Pancreas (tissue), 10 donors: ENCODE results near the gene FAM200A. TPM values are rescaled to one million over a fixed set of nuclear protein-coding genes. Genes with fewer than 3 reads are reported as not detected.
A peak's percentile ranks its signal among the peaks of the same experiment; 100 is the strongest.

Experiments used
- ATAC-seq, 4 donors: fragments of 200-7000 bp; cut with Tn5 transposase; one replicate each; pipeline versions ENCODE4 v1.8.0 to v1.9.1; 2020; ENCODE audit warnings: mild to moderate bottlenecking in 4 of 4, moderate library complexity in 4 of 4
- DNase-seq, 6 donors: peaks; one replicate each; pipeline ENCODE4 v3.0.0-alpha.2; 2020
- FAIRE-seq: peaks from 2 replicates; lab custom pipeline; 2012; peaks lifted over from hg19 to GRCh38; lab: Jason Lieb, UNC
- H3K27ac ChIP-seq, 4 donors: fragments of 200-600 bp; sonication (generic); 1 replicate in 3 of 4; 2 replicates in 1 of 4; pipeline versions ENCODE4 v1.5.0 to v1.8.0; 2020
- H3K27me3 ChIP-seq, 4 donors: fragments of 200-600 bp; one replicate each; pipeline ENCODE4 v1.8.0; 2021
- H3K36me3 ChIP-seq, 3 donors: fragments of 200-600 bp; sonication (generic) in 1 of 3; one replicate each; pipeline versions ENCODE4 v1.5.0 to v1.8.0; 2020 to 2021
- H3K4me1 ChIP-seq, 3 donors: fragments of 200-600 bp; one replicate each; pipeline ENCODE4 v1.8.0; 2021
- H3K4me3 ChIP-seq, 4 donors: fragments of 200-600 bp; sonication (generic) in 2 of 4; one replicate each; pipeline versions ENCODE4 v1.5.0 to v1.8.0; 2020 to 2021
- H3K9me3 ChIP-seq, 4 donors: fragments of 200-600 bp; one replicate each; pipeline ENCODE4 v1.8.0; 2021
- WGBS, 2 donors: extraction: QIAGEN DNeasy Blood & Tissue Kit; methylation state at CpG; one replicate each; pipeline ENCODE4 v1.1.7; 2013; 5-methylcytosine and 5-hydroxymethylcytosine counted together
- intact Hi-C, 3 donors: fragments of 100-400 bp; cut with DNase I; formaldehyde crosslinking; loops; one replicate each; pipeline versions ENCODE4 v1.11.1 to v1.14.2; 2022
- polyA plus RNA-seq, 2 donors: library from polyadenylated mRNA; stranded (reverse); fragments of 200-250 nt; gene quantifications; one replicate each; pipeline ENCODE4 v1.2.3, GENCODE V29; 2013
- total RNA-seq, 6 donors: library from RNA; stranded (reverse); fragmentation: NEBNext Ultra II Directional in 4 of 6; extraction: Animal tissue kit (Norgen Biotek cat#: 25700) in 4 of 6; gene quantifications; one replicate each; pipeline versions ENCODE4 v1.2.1 to v1.2.4, GENCODE V29; 2021 to 2023
- TF ChIP-seq, protein P1 (sequence below), 4 donors: fragments of 200-600 bp; sonication (generic) in 3 of 4; IDR thresholded peaks; one replicate each; pipeline versions ENCODE4 v1.5.0 to v1.8.0; 2021; ENCODE audit warnings: antibody characterized with exemption in 4 of 4
- donor health status: healthy with polysubstance abuse.
- donor health status: DM: no; HTN: no; CAD: no; lungs with moderate emphysema.
- donor health status: DM: no; HTN: no; CAD: no.
- donor health status: control.
- donor health status: control.
- donor health status: Bipolar disorder and iron deficiency.
- donor health status: DM: yes; HTN: yes; CAD: no.
- donor health status: DM: no; HTN: no; CAD: no.
- donor health status: DM: no; HTN: no; CAD: no.
- donor health status: DM: yes; HTN: yes; CAD: no.

FAM200A gene
- total and polyA plus RNA-seq, 8 donors = 1.7 to 4.3 (median 2.4) TPM

DNA sequence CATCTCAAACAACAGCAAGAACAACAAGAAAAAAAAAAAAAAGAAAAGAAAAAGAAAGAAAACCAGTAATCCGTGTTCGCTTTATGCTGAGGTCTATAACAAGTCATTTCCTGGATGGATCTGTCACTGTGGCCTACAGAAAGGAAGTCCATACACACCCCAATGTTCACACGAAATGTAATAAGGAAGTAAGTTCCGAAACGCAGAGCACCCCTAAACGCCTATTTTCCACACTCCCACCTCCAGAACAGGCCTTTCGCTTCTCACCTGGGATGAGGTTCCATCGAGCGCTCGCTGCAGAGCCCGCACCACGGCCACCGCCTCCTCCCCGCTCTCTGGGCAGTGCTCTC, 52.6 kb downstream of the FAM200A start:
- H3K4me1 ChIP-seq = peaks cover 0 to 15% (median 13%) of the 10 kb centered on the region in 3 donors
- peaks cover 1 to 5% (median 1%) of the 10 kb centered on the region in 3 donors for H3K36me3 ChIP-seq
- peak in 3 of 4 donors; percentile 15 to 52 (median 25) for ATAC-seq
- H3K9me3 ChIP-seq = no peaks in the 10 kb centered on the region
- intact Hi-C loops = no loop called here
- FAIRE-seq = no peak
- peak overlapping the region; percentile 75 to 92 (median 86) for H3K27ac ChIP-seq
- WGBS, 2 donors = 0 to 2% methylated on average over 14 of the region's 14 CpGs
- TF ChIP-seq, protein P1, sequence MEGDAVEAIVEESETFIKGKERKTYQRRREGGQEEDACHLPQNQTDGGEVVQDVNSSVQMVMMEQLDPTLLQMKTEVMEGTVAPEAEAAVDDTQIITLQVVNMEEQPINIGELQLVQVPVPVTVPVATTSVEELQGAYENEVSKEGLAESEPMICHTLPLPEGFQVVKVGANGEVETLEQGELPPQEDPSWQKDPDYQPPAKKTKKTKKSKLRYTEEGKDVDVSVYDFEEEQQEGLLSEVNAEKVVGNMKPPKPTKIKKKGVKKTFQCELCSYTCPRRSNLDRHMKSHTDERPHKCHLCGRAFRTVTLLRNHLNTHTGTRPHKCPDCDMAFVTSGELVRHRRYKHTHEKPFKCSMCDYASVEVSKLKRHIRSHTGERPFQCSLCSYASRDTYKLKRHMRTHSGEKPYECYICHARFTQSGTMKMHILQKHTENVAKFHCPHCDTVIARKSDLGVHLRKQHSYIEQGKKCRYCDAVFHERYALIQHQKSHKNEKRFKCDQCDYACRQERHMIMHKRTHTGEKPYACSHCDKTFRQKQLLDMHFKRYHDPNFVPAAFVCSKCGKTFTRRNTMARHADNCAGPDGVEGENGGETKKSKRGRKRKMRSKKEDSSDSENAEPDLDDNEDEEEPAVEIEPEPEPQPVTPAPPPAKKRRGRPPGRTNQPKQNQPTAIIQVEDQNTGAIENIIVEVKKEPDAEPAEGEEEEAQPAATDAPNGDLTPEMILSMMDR (IDR thresholded peaks at IDR 0.05) = no peak
- DNase-seq = no peak
- no peaks in the 10 kb centered on the region for H3K27me3 ChIP-seq
- H3K4me3 ChIP-seq = peak overlapping the region; percentile 70 to 82 (median 82)

DNA sequence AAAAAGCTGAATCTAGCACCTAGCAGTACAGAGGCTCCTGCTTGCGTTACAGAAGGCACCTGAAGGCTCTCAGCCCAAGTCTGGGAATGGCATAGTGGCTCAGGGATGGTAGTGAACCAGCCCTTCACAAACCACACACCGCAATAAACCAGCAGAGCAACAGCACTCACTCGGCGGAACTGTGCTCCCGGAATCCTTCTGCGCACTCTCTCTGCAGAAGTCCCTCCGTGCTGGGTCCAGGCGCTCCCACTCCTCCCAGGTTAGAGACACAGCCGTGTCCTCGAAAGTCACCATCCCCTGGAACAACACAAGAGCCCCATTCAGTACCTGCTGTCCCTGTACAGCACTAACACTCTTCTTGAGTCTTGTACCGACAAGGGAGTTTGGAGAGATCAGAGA, 53.4 kb downstream of the FAM200A start:
- no peaks in the 10 kb centered on the region for H3K27me3 ChIP-seq
- TF ChIP-seq, protein P1 (IDR thresholded peaks at IDR 0.05) = no peak
- H3K36me3 ChIP-seq = peaks cover 9 to 13% (median 9%) of the 10 kb centered on the region in 3 donors
- H3K4me3 ChIP-seq = peak overlapping the region; percentile 14 to 82 (median 76)
- H3K4me1 ChIP-seq = peaks cover 0 to 15% (median 13%) of the 10 kb centered on the region in 3 donors
- intact Hi-C loops = no loop called here
- WGBS, 2 donors = 57 to 62% methylated on average over 11 of the region's 11 CpGs
- FAIRE-seq (no peak), DNase-seq (no peak), ATAC-seq (no peak)
- no peak overlapping the region for H3K27ac ChIP-seq
- no peaks in the 10 kb centered on the region for H3K9me3 ChIP-seq

DNA sequence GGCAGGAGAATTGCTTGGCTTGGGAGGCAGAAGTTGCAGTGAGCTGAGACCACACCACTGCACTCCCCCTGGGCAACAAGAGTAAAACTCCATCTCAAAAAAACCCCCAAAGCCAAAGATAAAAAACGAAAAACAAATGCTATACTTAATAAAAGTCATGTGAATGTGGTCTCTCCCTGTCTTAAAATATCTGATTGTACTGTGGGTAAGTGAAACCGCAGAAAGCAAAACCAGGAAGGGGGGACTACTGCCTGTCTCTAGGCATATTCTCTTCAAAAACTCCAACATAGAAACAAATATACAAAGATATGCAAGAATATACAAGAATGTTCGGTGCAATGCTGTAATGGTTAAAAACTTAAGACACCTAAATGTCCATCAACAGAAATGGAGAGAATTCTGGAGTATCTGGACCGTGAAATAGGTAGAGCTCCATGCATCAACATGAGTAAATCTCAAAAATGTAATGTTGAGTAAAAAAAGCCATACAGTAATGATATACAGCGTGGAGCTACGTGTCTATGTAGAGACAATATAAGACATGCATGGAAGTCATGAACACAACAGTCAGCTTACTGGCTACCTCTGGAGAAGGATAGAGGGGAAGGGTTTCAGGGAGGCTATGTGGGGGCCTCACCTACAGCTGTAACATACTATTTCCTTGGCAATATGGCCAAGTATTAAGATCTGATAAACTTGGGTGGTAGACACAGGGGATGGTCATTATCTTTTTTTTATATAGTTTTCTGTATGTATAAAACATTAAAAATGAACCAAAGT, 54.0 kb downstream of the FAM200A start:
- H3K27ac ChIP-seq = no peak overlapping the region
- FAIRE-seq = no peak
- H3K9me3 ChIP-seq = no peaks in the 10 kb centered on the region
- no peak for DNase-seq
- intact Hi-C loops = no loop called here
- H3K4me1 ChIP-seq = peaks cover 0 to 15% (median 13%) of the 10 kb centered on the region in 3 donors
- ATAC-seq = no peak
- peaks cover 12 to 19% (median 12%) of the 10 kb centered on the region in 3 donors for H3K36me3 ChIP-seq
- 71 to 80% methylated on average over 6 of the region's 6 CpGs for WGBS, 2 donors
- H3K4me3 ChIP-seq = peak overlapping the region; percentile 14 to 82 (median 76)
- TF ChIP-seq, protein P1 (IDR thresholded peaks at IDR 0.05) = no peak
- no peaks in the 10 kb centered on the region for H3K27me3 ChIP-seq

Other genes starting within 250 kb of the FAM200A start
- 10 to 100 TPM; 32.8 to 80.5 (median 54.7) TPM for gene ARPC1A, start 226.2 kb downstream of the FAM200A start, total RNA-seq
- gene ARPC1A, start 226.2 kb downstream of the FAM200A start, polyA plus RNA-seq = 10 to 100 TPM; 65.2 to 90.9 TPM
- 10 to 100 TPM; 14.4 to 70.4 (median 29.6) TPM for gene ARPC1B, start 177.4 kb downstream of the FAM200A start, total RNA-seq
- 10 to 100 TPM; 50.3 to 59.6 TPM for gene ARPC1B, start 177.4 kb downstream of the FAM200A start, polyA plus RNA-seq
- 10 to 100 TPM; 27.8 to 53.7 (median 38.2) TPM for gene PDAP1, start 143.5 kb downstream of the FAM200A start, total RNA-seq
- gene PDAP1, start 143.5 kb downstream of the FAM200A start, polyA plus RNA-seq = 10 to 100 TPM; 46.7 to 84.6 TPM
- gene BUD31, start 143.1 kb downstream of the FAM200A start, total RNA-seq = 10 to 100 TPM; 26.8 to 44.7 (median 28.9) TPM
- 10 to 100 TPM; 65.7 to 71.7 TPM for gene BUD31, start 143.1 kb downstream of the FAM200A start, polyA plus RNA-seq
- gene PTCD1, start 113.3 kb downstream of the FAM200A start, total RNA-seq = 1 to 10 TPM; 1.4 to 3.6 (median 2.3) TPM
- 1 to 10 TPM; 3.9 to 4.0 TPM for gene PTCD1, start 113.3 kb downstream of the FAM200A start, polyA plus RNA-seq
- 10 to 100 TPM; 15.2 to 26.2 (median 21.5) TPM for gene CPSF4, start 113.2 kb downstream of the FAM200A start, total RNA-seq
- 10 to 100 TPM; 29.2 to 42.5 TPM for gene CPSF4, start 113.2 kb downstream of the FAM200A start, polyA plus RNA-seq
- gene ATP5MF, start 85.9 kb downstream of the FAM200A start, total RNA-seq = 100 to 1,000 TPM in 1 of 6 donors, 10 to 100 TPM in 5; 50.8 to 102 (median 83.4) TPM
- gene ATP5MF, start 85.9 kb downstream of the FAM200A start, polyA plus RNA-seq = 100 to 1,000 TPM; 412 to 428 TPM
- 1 to 10 TPM; 3.6 to 7.8 (median 4.3) TPM for gene ZNF789, start 79.2 kb downstream of the FAM200A start, total RNA-seq
- gene ZNF789, start 79.2 kb downstream of the FAM200A start, polyA plus RNA-seq = 10 to 100 TPM; 12.9 to 21.9 TPM
- 10 to 100 TPM; 10.3 to 16.8 (median 13.2) TPM for gene ZNF394, start 51.8 kb downstream of the FAM200A start, total RNA-seq
- gene ZNF394, start 51.8 kb downstream of the FAM200A start, polyA plus RNA-seq = 10 to 100 TPM; 15.6 to 15.9 TPM
- gene ZKSCAN5, start 47.5 kb downstream of the FAM200A start, total RNA-seq = 1 to 10 TPM; 1.4 to 4.1 (median 2.0) TPM
- 1 to 10 TPM; 2.4 TPM for gene ZKSCAN5, start 47.5 kb downstream of the FAM200A start, polyA plus RNA-seq
- 10 to 100 TPM; 23.2 to 41.8 (median 29.7) TPM for gene ZNF655, start 6.5 kb upstream of the FAM200A start, total RNA-seq
- gene ZNF655, start 6.5 kb upstream of the FAM200A start, polyA plus RNA-seq = 10 to 100 TPM; 42.8 to 45.2 TPM
- 1 to 10 TPM in 1 of 6 donors, under 1 TPM in 5; 0.16 to 1.1 (median 0.48) TPM for gene TMEM225B, start 46.2 kb upstream of the FAM200A start, total RNA-seq
- 1 to 10 TPM; 1.2 to 1.5 TPM for gene TMEM225B, start 46.2 kb upstream of the FAM200A start, polyA plus RNA-seq
- 10 to 100 TPM in 1 of 6 donors, 1 to 10 TPM in 5; 7.4 to 12.8 (median 8.2) TPM for gene ZSCAN25, start 64.8 kb upstream of the FAM200A start, total RNA-seq
- 1 to 10 TPM; 4.7 to 5.8 TPM for gene ZSCAN25, start 64.8 kb upstream of the FAM200A start, polyA plus RNA-seq
- 100 to 1,000 TPM in 1 of 6 donors, 10 to 100 TPM in 4, 1 to 10 TPM in 1; 10.0 to 129 (median 28.1) TPM for gene CYP3A5, start 127.9 kb upstream of the FAM200A start, total RNA-seq
- 100 to 1,000 TPM; 108 to 219 TPM for gene CYP3A5, start 127.9 kb upstream of the FAM200A start, polyA plus RNA-seq
- 1 to 10 TPM in 1 of 6 donors, under 1 TPM in 4, not detected in 1; 0.19 to 1.3 (median 0.25) TPM for gene CYP3A7, start 183.1 kb upstream of the FAM200A start, total RNA-seq
- gene CYP3A7, start 183.1 kb upstream of the FAM200A start, polyA plus RNA-seq = under 1 TPM; 0.11 to 0.23 TPM
- gene CYP3A4, start 232.1 kb upstream of the FAM200A start, total RNA-seq = 10 to 100 TPM in 1 of 6 donors, 1 to 10 TPM in 2, under 1 TPM in 2, not detected in 1; 0.25 to 11.0 (median 3.0) TPM
- 1 to 10 TPM; 4.3 to 5.4 TPM for gene CYP3A4, start 232.1 kb upstream of the FAM200A start, polyA plus RNA-seq